Fibroblast of lung (primary cell): ENCODE data around the gene RDH5. TPM values are rescaled to one million over a fixed set of nuclear protein-coding genes. Genes with fewer than 3 reads are reported as not detected.

ENCODE experiments used
- DNase-seq, 2 donors: peaks; one replicate each; pipeline versions ENCODE4 v3.0.0 to v3.0.0-alpha.2; 2010; ENCODE audit warnings: low read depth in 2 of 2
- H2AFZ ChIP-seq: 2 replicates; pipeline ENCODE4 v1.5.1; 2012; ENCODE audit warnings: low read length, control low read depth, inconsistent platforms
- H3K27ac ChIP-seq: 2 replicates; pipeline ENCODE4 v1.5.1; 2011; ENCODE audit warnings: low read length, control low read depth; ENCODE audit not compliant: insufficient read depth
- H3K27me3 ChIP-seq: 2 replicates; pipeline ENCODE4 v1.5.1; 2011; ENCODE audit warnings: mild to moderate bottlenecking, low read length; ENCODE audit not compliant: control insufficient read depth, insufficient read depth
- H3K36me3 ChIP-seq: 2 replicates; pipeline ENCODE4 v1.5.1; 2011; ENCODE audit warnings: low read length; ENCODE audit not compliant: control insufficient read depth, insufficient read depth
- H3K4me1 ChIP-seq: 2 replicates; pipeline ENCODE4 v1.5.1; 2011; ENCODE audit warnings: low read length; ENCODE audit not compliant: control insufficient read depth, insufficient read depth; ENCODE audit errors: extremely low read depth
- H3K4me2 ChIP-seq: 2 replicates; pipeline ENCODE4 v1.5.1; 2011; ENCODE audit warnings: low read length, control low read depth; ENCODE audit not compliant: insufficient read depth; ENCODE audit errors: extremely low read depth
- H3K4me3 ChIP-seq, 4 experiments: fragments of 200-600 bp in 1 of 4; sonication (generic) in 1 of 4; replicated peaks in 1 of 4; 2 replicates each; pipeline ENCODE4 v1.5.1; 2011 to 2016; ENCODE audit warnings: low read length in 4 of 4, low read depth in 3 of 4, mild to moderate bottlenecking in 3 of 4, control low read depth in 2 of 4, inconsistent platforms in 1 of 4, mixed read lengths in 1 of 4; ENCODE audit not compliant: insufficient read depth in 1 of 4; ENCODE audit errors: control extremely low read depth in 1 of 4
- H3K79me2 ChIP-seq: 2 replicates; pipeline ENCODE4 v1.5.1; 2012; ENCODE audit warnings: mild to moderate bottlenecking, low read length, inconsistent platforms; ENCODE audit not compliant: control insufficient read depth, insufficient read depth
- H3K9ac ChIP-seq: 2 replicates; pipeline ENCODE4 v1.5.1; 2011; ENCODE audit warnings: mild to moderate bottlenecking, low read length, control low read depth; ENCODE audit not compliant: insufficient read depth
- H3K9me3 ChIP-seq: 2 replicates; pipeline ENCODE4 v1.5.1; 2012; ENCODE audit warnings: low read depth, low read length; ENCODE audit not compliant: control insufficient read depth, insufficient read depth
- H4K20me1 ChIP-seq: 2 replicates; pipeline ENCODE4 v1.5.1; 2011; ENCODE audit warnings: low read length; ENCODE audit not compliant: control insufficient read depth, insufficient read depth; ENCODE audit errors: extremely low read depth
- EZH2 ChIP-seq: IDR thresholded peaks from 2 replicates; pipeline ENCODE4 v1.5.1; 2012; ENCODE audit warnings: low read length, control low read depth, mild to moderate bottlenecking; ENCODE audit errors: missing control alignments
- polyA plus RNA-seq, 2 donors: library from polyadenylated mRNA; depleted of rRNA in 1 of 2; stranded (reverse) in 1 of 2; unstranded in 1 of 2; fragments of >200 nt; gene quantifications; 2 replicates each; pipeline ENCODE4 v1.2.1, GENCODE V29; 2011 to 2012; ENCODE audit warnings: missing spikeins in 1 of 2
- total RNA-seq: library from RNA; depleted of rRNA; stranded (reverse); fragments of >200 nt; gene quantifications from 2 replicates; pipeline ENCODE4 v1.2.1, GENCODE V29; 2014
- TF ChIP-seq, protein P1 (sequence below), 2 donors: IDR thresholded peaks in 1 of 2; conservative IDR thresholded peaks in 1 of 2; 1 replicate in 1 of 2; 2 replicates in 1 of 2; pipeline ENCODE4 v1.5.1; 2011 to 2012; ENCODE audit warnings: low read length in 2 of 2, control low read depth in 1 of 2, inconsistent platforms in 1 of 2, low read depth in 1 of 2, mild to moderate bottlenecking in 1 of 2

Gene RDH5
- total and polyA plus RNA-seq, 2 donors (not counting 1 experiment from before 2014, with no cell fraction given): 16.7 to 49.2 TPM

- Histone ChIP-seq H3K79me2 (peaks cover 44% of the 10 kb centered on the region), H2AFZ (no peak overlapping the region), H3K4me3 (peak overlapping the region; percentile 65 to 80 (median 68)), H4K20me1 (no peaks in the 10 kb centered on the region), H3K9ac (peak overlapping the region; percentile 96), H3K27ac (peak overlapping the region; percentile 99), H3K9me3 (no peaks in the 10 kb centered on the region), H3K4me2 (peak overlapping the region; percentile 84), H3K27me3 (no peaks in the 10 kb centered on the region), H3K4me1 (peaks cover 17% of the 10 kb centered on the region), H3K36me3 (peaks cover 10% of the 10 kb centered on the region)
- peak; percentile 57 to 79 for DNase-seq
- TF ChIP-seq EZH2: no peak
- TF ChIP-seq, protein P1, sequence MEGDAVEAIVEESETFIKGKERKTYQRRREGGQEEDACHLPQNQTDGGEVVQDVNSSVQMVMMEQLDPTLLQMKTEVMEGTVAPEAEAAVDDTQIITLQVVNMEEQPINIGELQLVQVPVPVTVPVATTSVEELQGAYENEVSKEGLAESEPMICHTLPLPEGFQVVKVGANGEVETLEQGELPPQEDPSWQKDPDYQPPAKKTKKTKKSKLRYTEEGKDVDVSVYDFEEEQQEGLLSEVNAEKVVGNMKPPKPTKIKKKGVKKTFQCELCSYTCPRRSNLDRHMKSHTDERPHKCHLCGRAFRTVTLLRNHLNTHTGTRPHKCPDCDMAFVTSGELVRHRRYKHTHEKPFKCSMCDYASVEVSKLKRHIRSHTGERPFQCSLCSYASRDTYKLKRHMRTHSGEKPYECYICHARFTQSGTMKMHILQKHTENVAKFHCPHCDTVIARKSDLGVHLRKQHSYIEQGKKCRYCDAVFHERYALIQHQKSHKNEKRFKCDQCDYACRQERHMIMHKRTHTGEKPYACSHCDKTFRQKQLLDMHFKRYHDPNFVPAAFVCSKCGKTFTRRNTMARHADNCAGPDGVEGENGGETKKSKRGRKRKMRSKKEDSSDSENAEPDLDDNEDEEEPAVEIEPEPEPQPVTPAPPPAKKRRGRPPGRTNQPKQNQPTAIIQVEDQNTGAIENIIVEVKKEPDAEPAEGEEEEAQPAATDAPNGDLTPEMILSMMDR (conservative IDR thresholded peaks at IDR 0.05 in 1 of 2, IDR thresholded peaks at IDR 0.05 in 1 of 2; ENCODE audit: low read depth in 1 of 2, low read length in 2 of 2): peak in 1 of 2 donors; percentile 3
Observed at GRCh38 chr12:55729819-55730818, 9.9 kb downstream of the RDH5 start.

- Histone ChIP-seq H2AFZ (no peak overlapping the region), H3K36me3 (no peaks in the 10 kb centered on the region), H3K9me3 (no peaks in the 10 kb centered on the region), H3K4me2 (no peak overlapping the region), H3K4me3 (peak overlapping the region in 1 of 4 experiments; percentile 7), H3K27ac (no peak overlapping the region), H3K4me1 (peaks cover 5% of the 10 kb centered on the region), H3K79me2 (peaks cover 22% of the 10 kb centered on the region), H4K20me1 (no peaks in the 10 kb centered on the region), H3K27me3 (no peaks in the 10 kb centered on the region), H3K9ac (no peak overlapping the region)
- no peak for TF ChIP-seq EZH2
- TF ChIP-seq, protein P1 (conservative IDR thresholded peaks at IDR 0.05 in 1 of 2, IDR thresholded peaks at IDR 0.05 in 1 of 2; ENCODE audit: low read depth in 1 of 2, low read length in 2 of 2): no peak
- DNase-seq: no peak
Observed at GRCh38 chr12:55732288-55732687, 12.1 kb downstream of the RDH5 start.

DNA sequence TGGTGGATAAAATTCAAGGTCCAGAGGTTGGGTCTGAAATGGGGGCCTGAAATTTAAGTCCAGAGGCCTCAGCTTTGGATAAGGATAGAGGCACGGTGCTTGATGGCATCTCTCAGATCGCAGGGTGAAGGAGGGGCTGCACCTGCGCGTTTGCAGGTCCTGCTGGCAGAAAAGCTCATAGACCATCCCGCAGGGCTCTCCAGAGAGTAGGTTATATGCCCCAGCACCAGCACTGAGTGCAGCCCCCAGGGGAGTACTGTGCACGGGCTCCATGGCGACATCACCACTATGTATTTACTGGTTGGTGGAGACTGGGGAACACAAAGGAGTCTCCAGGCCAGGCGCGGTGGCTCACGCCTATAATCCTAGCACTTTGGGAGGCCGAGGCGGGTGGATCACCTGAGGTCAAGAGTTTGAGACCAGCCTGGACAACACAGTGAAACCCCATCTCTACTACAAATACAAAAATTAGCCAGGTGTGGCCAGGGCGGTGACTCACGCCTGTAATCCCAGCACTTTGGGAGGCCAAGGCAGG is 12.9 kb downstream of the RDH5 start:
- no peaks in the 10 kb centered on the region for H3K27me3 ChIP-seq
- TF ChIP-seq EZH2: no peak
- TF ChIP-seq, protein P1 (conservative IDR thresholded peaks at IDR 0.05 in 1 of 2, IDR thresholded peaks at IDR 0.05 in 1 of 2; ENCODE audit: low read depth in 1 of 2, low read length in 2 of 2): no peak

More for the DNA sequence above, 12.9 kb downstream of the RDH5 start:
- H3K9ac ChIP-seq: no peak overlapping the region
- H3K79me2 ChIP-seq: peaks cover 14% of the 10 kb centered on the region
- no peaks in the 10 kb centered on the region for H3K36me3 ChIP-seq
- H3K4me3 ChIP-seq: no peak overlapping the region
- H3K4me1 ChIP-seq: peaks cover 11% of the 10 kb centered on the region
- H4K20me1 ChIP-seq: no peaks in the 10 kb centered on the region
- H2AFZ ChIP-seq: no peak overlapping the region
- no peak overlapping the region for H3K27ac ChIP-seq
- H3K9me3 ChIP-seq: no peaks in the 10 kb centered on the region
- DNase-seq: no peak
- H3K4me2 ChIP-seq: no peak overlapping the region
